ENCODE data around the gene TNFSF10.
"Not testable (repeated sequence)": the region's sequence is repeated elsewhere in the genome, so short reads cannot be mapped to it uniquely, and the experiment has no call there.

The TNFSF10 gene

GRCh38 chr3:172522871-172523818 lies at the start of gene TNFSF10:
TSS of gene TNFSF10 (minus strand) at chr3:172523430. CDS start at chr3:172523384, 46 bp downstream.
- peak in 7 of 14 donors; percentile 5 to 36 (median 13) for DNase-seq

- DNase-seq = no peak
Measured at GRCh38 chr3:172569128-172570008, 46.1 kb upstream of the TNFSF10 start.

- no peak for DNase-seq
Measured at GRCh38 chr3:172568701-172569100, 45.5 kb upstream of the TNFSF10 start.

- not testable (repeated sequence) for DNase-seq
Measured at GRCh38 chr3:172566785-172567184, 43.6 kb upstream of the TNFSF10 start.

GRCh38 chr3:172564499-172564898 lies 41.3 kb upstream of the TNFSF10 start:
- no peak for DNase-seq

- DNase-seq = no peak
Measured at GRCh38 chr3:172562871-172563865, 39.9 kb upstream of the TNFSF10 start.

GRCh38 chr3:172561897-172562640 lies 38.8 kb upstream of the TNFSF10 start:
- no peak for DNase-seq

GRCh38 chr3:172560586-172560985 lies 37.4 kb upstream of the TNFSF10 start:
- DNase-seq = no peak

- no peak for DNase-seq
Measured at GRCh38 chr3:172560026-172560425, 36.8 kb upstream of the TNFSF10 start.

- peak in 1 of 14 donors; percentile 6 for DNase-seq
Measured at GRCh38 chr3:172559020-172559419, 35.8 kb upstream of the TNFSF10 start.

GRCh38 chr3:172557515-172558220 lies 34.4 kb upstream of the TNFSF10 start:
- no peak for DNase-seq

GRCh38 chr3:172553526-172554252 lies 30.5 kb upstream of the TNFSF10 start:
- no peak for DNase-seq

- DNase-seq = no peak
Measured at GRCh38 chr3:172552607-172553006, 29.4 kb upstream of the TNFSF10 start.

- no peak for DNase-seq
Measured at GRCh38 chr3:172551874-172552273, 28.6 kb upstream of the TNFSF10 start.

- no peak for DNase-seq
Measured at GRCh38 chr3:172550347-172550943, 27.2 kb upstream of the TNFSF10 start.

GRCh38 chr3:172549144-172549543 lies 25.9 kb upstream of the TNFSF10 start:
- no peak for DNase-seq

GRCh38 chr3:172546628-172547214 lies 23.5 kb upstream of the TNFSF10 start:
- no peak for DNase-seq

GRCh38 chr3:172546105-172546504 lies 22.9 kb upstream of the TNFSF10 start:
- no peak for DNase-seq

- DNase-seq = no peak
Measured at GRCh38 chr3:172544404-172544803, 21.2 kb upstream of the TNFSF10 start.
